ENCODE results near the gene TAS2R42.

Gene TAS2R42

DNA sequence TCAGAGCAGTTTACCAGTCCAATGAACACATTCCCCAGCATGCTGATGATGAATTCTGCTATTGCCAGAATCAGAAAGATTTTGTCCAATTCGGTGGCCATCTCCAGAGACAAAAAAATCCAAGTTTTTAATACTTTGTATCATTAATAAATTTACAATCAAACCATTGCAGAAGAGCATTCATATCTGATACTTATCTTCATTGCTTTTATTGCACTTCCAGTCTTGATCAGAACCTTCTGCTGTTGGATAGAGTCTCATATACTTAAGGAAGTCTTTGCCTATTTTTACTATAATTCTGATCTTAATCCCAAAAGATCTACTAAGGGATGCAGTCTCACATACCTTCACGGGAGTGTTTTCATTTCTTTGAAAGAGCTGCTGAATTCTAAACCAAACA lies at the start of gene TAS2R42:
TSS of gene TAS2R42 (minus strand) at position 101 of the 400 bp plus-strand sequence. CDS start at position 101, 0 bp downstream.
- no peak for DNase-seq

- no peak for DNase-seq
Measured at GRCh38 chr12:11233532-11233931, 46.8 kb upstream of the TAS2R42 start.

DNA sequence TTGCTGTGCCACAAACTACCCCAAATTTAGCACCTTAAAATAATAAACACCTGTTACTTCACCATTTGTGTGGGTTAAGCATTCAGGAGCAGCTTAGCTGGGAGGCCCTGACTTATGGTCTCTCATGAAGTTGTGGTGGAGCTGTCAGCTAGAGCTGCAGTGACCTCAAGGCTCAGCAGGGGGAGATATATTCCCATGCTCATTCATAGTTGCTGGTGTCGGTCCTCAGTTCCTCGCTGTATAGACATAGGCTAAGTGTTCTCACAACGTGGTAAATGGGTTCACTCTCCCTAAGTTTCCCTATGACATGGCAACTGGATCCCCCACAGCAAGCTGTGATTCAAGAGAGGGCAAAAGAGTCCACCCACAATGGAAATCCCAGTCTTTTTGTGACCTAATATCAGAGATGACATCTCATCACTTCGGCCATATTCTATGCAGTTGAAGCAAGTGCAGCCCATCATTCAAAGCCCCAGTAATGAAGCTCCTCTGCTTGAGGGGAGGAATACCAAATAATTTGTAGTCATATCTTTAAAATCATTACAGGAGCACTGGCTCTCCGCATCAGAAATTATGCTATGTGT lies 41.7 kb upstream of the TAS2R42 start:
- DNase-seq = peak in 4 of 51 donors; percentile 0 to 7 (median 0)

DNA sequence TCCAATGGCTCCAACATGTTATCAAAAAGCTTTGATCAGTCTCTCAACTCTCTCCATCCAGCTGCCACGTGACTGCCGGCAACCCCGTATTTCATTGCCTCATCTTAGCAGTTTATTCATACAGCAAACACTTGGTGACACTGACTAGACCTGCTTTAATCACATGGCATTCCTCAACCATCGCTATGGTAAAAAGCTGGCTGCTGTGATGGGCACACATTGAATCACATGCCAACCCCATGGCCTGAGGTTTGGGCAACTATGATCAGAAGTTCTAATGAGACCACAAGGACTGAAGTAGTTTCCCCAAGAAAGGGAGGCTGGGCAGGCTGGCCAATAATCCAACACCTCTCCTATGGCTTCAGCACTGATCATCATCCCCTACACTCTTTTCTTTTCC lies 40.6 kb upstream of the TAS2R42 start:
- DNase-seq = no peak

DNA sequence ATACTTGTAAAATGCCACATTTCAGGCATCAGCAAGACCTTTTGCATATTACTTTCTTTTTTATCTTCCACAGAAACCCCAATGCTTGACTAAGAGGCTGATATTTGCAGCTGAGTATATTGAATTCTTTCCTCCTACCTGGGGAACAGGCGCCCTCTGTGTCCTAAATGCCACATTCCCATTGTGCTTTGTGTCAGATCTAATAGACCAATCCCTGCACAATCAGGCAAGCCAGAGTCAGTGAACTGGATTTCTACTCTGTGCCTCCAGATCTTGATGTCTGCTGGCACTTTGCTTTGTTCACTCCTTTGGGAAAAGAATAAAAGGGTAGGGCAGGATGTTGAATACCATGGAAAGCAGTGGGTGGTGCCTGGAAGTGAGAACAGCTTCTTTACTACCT lies 22.4 kb upstream of the TAS2R42 start:
- DNase-seq = no peak

DNA sequence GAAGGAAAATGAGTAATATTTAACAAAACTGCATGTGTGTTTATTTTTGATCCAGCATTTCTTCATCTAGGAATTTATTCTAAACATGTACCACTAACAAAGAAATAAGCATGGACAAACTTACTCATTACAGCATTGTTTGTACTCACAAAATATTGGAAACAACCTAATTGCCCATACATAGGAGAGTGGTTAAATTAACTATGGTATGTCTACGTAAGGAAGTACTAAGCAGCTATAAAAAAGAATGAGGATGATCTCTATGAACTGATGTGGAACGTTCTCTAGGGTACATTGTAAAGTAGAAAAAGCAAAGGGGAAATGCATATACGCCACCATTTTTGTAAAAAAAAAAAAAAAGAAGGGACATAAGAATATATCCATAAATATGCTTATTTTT lies 17.4 kb upstream of the TAS2R42 start:
- no peak for DNase-seq

DNA sequence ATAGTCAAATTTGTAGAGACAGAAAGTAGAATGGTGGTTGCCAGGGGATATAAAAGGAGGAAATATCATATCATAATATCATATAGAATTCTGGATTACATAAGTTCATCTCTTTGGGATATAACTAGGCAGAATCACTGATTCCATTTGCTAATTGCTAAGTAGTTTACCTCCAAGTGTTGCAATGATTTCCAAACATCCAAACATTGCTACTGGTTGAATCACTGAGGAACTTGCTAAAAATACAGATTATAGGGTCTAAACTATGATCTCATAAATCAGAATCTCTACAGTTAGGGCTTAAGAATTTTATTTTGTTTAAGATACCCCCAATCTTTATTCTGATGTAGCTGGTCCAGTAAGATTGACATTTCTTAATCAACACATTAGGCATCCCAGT lies 16.1 kb upstream of the TAS2R42 start:
- DNase-seq = no peak

GRCh38 chr12:11183011-11183410 lies 3.7 kb downstream of the TAS2R42 start:
- DNase-seq = no peak

- no peak for DNase-seq
Measured at GRCh38 chr12:11182529-11182928, 4.2 kb downstream of the TAS2R42 start.

DNA sequence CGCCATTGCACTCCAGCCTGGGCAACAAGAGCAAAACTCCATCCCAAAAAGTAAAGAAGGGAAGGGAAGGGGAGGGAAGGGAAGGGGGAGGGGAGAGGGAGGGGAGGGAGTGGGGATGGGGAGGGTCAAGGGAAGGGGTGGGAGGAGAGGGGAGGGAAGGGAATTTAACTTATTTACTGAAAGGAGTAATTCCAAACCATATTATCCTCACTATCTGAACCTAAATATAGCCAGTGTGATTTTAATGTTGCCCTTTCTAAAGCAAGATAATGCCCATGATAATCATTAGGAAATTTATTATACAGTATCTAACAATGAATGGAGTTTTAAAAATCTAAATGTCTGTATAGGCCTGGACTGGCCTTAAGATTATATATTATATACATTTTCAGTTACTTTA lies 8.5 kb downstream of the TAS2R42 start:
- DNase-seq = no peak

- no peak for DNase-seq
Measured at GRCh38 chr12:11174022-11174421, 12.7 kb downstream of the TAS2R42 start.

GRCh38 chr12:11171969-11172675 lies 14.6 kb downstream of the TAS2R42 start:
- peak in 1 of 51 donors; percentile 39 for DNase-seq

GRCh38 chr12:11171145-11171968 lies 15.4 kb downstream of the TAS2R42 start, which contains the start of gene SMIM10L1:
Gene SMIM10L1, plus strand, starts transcription at chr12:11171194. Its CDS starts 163 bp downstream, at chr12:11171357.
- DNase-seq = peak; percentile 24 to 91 (median 79)

GRCh38 chr12:11170810-11171144 lies 16.0 kb downstream of the TAS2R42 start:
- DNase-seq = no peak

DNA sequence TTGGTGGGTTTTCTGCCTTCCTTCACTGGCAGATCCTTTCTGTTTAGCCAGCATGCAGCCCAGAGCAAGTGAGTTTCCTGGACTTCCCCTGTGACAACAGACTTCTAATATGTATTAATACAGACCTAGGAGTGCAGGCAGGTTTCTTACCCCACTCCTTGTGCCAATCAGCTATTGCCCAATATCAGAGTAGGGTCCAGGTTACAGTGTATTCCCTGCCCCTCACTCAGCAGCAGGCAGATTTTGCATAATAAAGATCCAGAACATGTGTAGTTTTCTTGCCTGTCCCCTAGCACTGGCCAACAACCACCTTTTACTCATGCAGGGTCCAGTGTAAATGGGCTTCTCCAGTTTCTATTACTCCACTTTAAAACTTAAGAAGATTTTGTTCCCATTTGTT lies 20.4 kb downstream of the TAS2R42 start:
- DNase-seq = no peak

GRCh38 chr12:11164384-11164783 lies 22.4 kb downstream of the TAS2R42 start:
- DNase-seq = no peak

- DNase-seq = no peak
Measured at GRCh38 chr12:11162502-11162901, 24.2 kb downstream of the TAS2R42 start.

DNA sequence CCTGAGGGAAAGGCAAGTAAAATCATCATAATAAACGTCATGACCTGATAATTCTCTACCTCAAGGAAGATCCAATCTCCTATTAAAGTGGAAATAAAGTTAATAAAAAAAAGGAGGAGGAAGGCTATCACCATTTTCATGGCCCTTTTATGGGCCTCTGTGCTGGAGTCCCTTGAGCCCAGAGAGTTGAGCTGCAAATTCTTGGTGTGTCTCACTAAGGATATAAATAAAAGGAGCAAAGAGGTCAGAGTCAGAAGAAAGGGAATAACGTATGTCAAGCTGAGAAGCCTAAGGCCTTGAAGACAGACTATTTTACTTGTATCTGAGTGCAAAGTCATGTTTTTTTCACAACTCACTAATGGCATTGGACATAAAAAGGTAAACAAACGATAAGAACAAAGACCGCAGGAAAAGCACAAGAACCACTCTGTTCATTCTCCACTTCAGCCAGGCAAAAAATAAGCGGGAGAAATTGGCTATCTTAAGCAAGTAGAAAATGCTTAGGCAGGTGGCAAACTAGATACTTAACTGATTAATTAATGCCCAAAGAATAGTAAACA lies 27.8 kb downstream of the TAS2R42 start:
- no peak for DNase-seq

DNA sequence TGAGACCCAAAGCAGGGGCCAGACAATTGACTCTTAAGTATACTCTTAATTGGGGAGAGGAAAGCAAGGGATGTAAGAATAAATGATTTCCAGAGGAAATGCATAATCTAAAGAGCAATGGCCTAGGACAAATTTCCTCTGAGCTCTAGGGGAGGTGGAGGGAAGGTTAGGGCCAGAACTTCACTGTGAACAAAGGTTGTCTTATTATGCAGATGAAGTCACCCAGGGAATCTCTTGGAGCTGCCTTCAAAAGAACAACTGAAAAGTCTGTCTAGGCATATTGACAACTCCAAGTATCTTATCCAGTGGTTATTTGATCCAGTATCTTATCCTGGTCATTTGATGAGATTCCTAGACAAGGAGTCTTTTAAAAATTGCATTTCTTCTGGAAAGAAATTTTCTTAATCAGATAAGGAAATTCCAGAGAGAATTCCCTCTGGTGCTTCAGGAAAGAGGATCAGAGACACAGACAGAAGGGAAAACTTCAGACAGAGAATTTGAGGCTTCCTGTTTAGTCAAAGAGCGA lies 32.3 kb downstream of the TAS2R42 start:
- no peak for DNase-seq

- DNase-seq = no peak
Measured at GRCh38 chr12:11152725-11153124, 34.0 kb downstream of the TAS2R42 start.

DNA sequence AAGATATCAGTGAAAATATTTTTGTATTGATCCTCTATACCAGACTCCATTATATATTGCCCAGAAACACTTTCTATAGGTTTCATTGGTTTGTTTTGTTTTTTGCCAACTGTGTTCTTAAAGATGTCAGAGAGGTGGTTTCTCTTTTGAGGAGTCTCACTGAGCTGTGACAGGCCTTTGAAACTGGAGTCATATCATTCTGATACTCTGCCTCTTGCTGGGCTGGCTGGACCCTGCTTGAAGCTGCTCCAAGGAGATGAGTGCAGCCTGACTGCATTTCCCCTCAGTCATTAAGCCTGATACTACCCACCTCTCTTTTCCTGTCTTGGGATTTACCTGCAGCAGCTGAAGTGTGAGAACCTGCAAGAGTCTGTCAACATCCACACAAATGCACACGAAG lies 35.9 kb downstream of the TAS2R42 start:
- DNase-seq = no peak

DNA sequence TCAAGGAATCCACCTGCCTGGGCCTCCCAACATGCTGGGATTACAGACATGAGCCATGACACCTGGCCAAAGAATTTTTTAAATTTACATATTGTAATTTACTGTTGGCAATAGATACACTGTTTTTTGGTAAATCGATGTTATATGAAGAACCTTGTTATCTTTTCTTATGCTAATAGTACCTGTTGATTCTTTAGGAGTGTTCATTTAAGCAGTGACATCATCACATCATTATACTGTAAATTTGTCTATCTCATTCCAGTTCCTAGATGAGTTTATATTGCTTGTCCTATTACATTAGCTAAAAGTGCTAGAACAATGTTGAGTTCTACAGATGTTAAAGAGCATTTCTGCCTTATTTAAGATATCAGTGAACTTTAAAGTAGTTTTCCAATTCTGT lies 39.3 kb downstream of the TAS2R42 start:
- DNase-seq = no peak
